ENCODE results near the gene FOXR1.
"Not testable (repeated sequence)": the region's sequence is repeated elsewhere in the genome, so short reads cannot be mapped to it uniquely, and the experiment has no call there.

Gene FOXR1

GRCh38 chr11:119016216-119017009 is 44.9 kb downstream of the FOXR1 start:
- DNase-seq (ENCODE audit: low read depth in 1 of 2, low spot score in 1 of 2) = no peak
- peak overlapping the region; percentile 98 for H3K4me3 ChIP-seq (replicated peaks; ENCODE audit: insufficient read depth, low read length)
- TF ChIP-seq, protein P1, sequence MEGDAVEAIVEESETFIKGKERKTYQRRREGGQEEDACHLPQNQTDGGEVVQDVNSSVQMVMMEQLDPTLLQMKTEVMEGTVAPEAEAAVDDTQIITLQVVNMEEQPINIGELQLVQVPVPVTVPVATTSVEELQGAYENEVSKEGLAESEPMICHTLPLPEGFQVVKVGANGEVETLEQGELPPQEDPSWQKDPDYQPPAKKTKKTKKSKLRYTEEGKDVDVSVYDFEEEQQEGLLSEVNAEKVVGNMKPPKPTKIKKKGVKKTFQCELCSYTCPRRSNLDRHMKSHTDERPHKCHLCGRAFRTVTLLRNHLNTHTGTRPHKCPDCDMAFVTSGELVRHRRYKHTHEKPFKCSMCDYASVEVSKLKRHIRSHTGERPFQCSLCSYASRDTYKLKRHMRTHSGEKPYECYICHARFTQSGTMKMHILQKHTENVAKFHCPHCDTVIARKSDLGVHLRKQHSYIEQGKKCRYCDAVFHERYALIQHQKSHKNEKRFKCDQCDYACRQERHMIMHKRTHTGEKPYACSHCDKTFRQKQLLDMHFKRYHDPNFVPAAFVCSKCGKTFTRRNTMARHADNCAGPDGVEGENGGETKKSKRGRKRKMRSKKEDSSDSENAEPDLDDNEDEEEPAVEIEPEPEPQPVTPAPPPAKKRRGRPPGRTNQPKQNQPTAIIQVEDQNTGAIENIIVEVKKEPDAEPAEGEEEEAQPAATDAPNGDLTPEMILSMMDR (IDR thresholded peaks at IDR 0.05; ENCODE audit: insufficient read depth, low read length) = no peak
- peak; percentile 20 for TF ChIP-seq POLR2AphosphoS5 (IDR thresholded peaks at IDR 0.05; ENCODE audit: low read depth)
- peak overlapping the region; percentile 94 for H3K27ac ChIP-seq (replicated peaks)
- H3K27me3 ChIP-seq (ENCODE audit: insufficient read depth, poor library complexity, severe bottlenecking) = no peaks in the 10 kb centered on the region

GRCh38 chr11:119017377-119017776 is 45.8 kb downstream of the FOXR1 start:
- H3K27me3 ChIP-seq (ENCODE audit: insufficient read depth, poor library complexity, severe bottlenecking); DNase-seq (ENCODE audit: low read depth in 1 of 2, low spot score in 1 of 2): not testable (repeated sequence)
- Histone ChIP-seq H3K27ac (replicated peaks) (peak overlapping the region; percentile 94), H3K4me3 (replicated peaks; ENCODE audit: insufficient read depth, low read length) (peak overlapping the region; percentile 98)

GRCh38 chr11:119018074-119018938 is 46.7 kb downstream of the FOXR1 start, which contains the start of the genes RPS25 and TRAPPC4:
Gene RPS25, minus strand, starts transcription at chr11:119018343. Its CDS starts 59 bp downstream, at chr11:119018284.
Gene TRAPPC4, plus strand, starts transcription at chr11:119018766. Its CDS starts 30 bp downstream, at chr11:119018796.
- peak; percentile 91 for TF ChIP-seq SPI1 (IDR thresholded peaks at IDR 0.05; ENCODE audit: borderline replicate concordance, low read depth)
- TF ChIP-seq, protein P2, sequence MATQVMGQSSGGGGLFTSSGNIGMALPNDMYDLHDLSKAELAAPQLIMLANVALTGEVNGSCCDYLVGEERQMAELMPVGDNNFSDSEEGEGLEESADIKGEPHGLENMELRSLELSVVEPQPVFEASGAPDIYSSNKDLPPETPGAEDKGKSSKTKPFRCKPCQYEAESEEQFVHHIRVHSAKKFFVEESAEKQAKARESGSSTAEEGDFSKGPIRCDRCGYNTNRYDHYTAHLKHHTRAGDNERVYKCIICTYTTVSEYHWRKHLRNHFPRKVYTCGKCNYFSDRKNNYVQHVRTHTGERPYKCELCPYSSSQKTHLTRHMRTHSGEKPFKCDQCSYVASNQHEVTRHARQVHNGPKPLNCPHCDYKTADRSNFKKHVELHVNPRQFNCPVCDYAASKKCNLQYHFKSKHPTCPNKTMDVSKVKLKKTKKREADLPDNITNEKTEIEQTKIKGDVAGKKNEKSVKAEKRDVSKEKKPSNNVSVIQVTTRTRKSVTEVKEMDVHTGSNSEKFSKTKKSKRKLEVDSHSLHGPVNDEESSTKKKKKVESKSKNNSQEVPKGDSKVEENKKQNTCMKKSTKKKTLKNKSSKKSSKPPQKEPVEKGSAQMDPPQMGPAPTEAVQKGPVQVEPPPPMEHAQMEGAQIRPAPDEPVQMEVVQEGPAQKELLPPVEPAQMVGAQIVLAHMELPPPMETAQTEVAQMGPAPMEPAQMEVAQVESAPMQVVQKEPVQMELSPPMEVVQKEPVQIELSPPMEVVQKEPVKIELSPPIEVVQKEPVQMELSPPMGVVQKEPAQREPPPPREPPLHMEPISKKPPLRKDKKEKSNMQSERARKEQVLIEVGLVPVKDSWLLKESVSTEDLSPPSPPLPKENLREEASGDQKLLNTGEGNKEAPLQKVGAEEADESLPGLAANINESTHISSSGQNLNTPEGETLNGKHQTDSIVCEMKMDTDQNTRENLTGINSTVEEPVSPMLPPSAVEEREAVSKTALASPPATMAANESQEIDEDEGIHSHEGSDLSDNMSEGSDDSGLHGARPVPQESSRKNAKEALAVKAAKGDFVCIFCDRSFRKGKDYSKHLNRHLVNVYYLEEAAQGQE (IDR thresholded peaks at IDR 0.05; ENCODE audit: insufficient replicate concordance, low read depth) = peak; percentile 69
- TF ChIP-seq, protein P1 (IDR thresholded peaks at IDR 0.05; ENCODE audit: insufficient read depth, low read length) = no peak
- peak; percentile 89 for TF ChIP-seq POLR2AphosphoS5 (IDR thresholded peaks at IDR 0.05; ENCODE audit: low read depth)
- TF ChIP-seq GABPA (IDR thresholded peaks at IDR 0.05; ENCODE audit: low read depth) = peak; percentile 99
- peak; percentile 97 to 98 for DNase-seq (ENCODE audit: low read depth in 1 of 2, low spot score in 1 of 2)
- Histone ChIP-seq H3K27ac (replicated peaks) (peak within 1 kb of the TSS; percentile 94), H3K4me3 (replicated peaks; ENCODE audit: insufficient read depth, low read length) (peak within 1 kb of the TSS; percentile 98), H3K27me3 (ENCODE audit: insufficient read depth, poor library complexity, severe bottlenecking) (no peaks in the 10 kb centered on the region)

DNA sequence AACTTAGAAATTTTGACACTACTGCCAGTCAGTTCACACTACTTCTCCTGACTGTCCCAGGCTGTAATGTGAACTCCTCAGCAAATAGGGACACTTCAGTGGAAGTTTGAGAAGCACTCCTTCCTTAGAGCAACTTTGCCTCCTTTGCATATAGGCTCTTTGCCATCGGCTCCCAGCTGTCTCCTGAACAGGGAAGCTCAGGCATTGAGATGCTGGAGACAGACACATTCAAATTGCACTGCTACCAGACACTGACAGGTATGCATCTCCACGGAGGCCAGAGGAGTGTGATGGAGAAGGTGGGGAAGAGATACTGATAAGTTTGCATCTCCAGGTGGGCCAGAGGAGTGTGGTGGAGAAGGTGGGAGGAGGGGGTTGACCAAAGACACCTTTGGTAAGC is 48.4 kb downstream of the FOXR1 start:
- H3K27ac ChIP-seq (replicated peaks) = no peak overlapping the region; the same call in 1 of the 2 replicates
- peak overlapping the region; percentile 98 for H3K4me3 ChIP-seq (replicated peaks; ENCODE audit: insufficient read depth, low read length)
- TF ChIP-seq, protein P1 (IDR thresholded peaks at IDR 0.05; ENCODE audit: insufficient read depth, low read length) = no peak
- TF ChIP-seq, protein P2 (IDR thresholded peaks at IDR 0.05; ENCODE audit: insufficient replicate concordance, low read depth) = no peak
- no peak for TF ChIP-seq POLR2AphosphoS5 (IDR thresholded peaks at IDR 0.05; ENCODE audit: low read depth)
- TF ChIP-seq GABPA (IDR thresholded peaks at IDR 0.05; ENCODE audit: low read depth) = no peak
- no peak for TF ChIP-seq SPI1 (IDR thresholded peaks at IDR 0.05; ENCODE audit: borderline replicate concordance, low read depth)
- peak in 1 of 2 experiments; percentile 12 for DNase-seq (ENCODE audit: low read depth in 1 of 2, low spot score in 1 of 2)
- no peaks in the 10 kb centered on the region for H3K27me3 ChIP-seq (ENCODE audit: insufficient read depth, poor library complexity, severe bottlenecking)

Measured in HL-60 (cell line).